GM18870 (cell line): ENCODE results near the gene PRDM11.

Experiments
- ATAC-seq: cut with Tn5 transposase; IDR thresholded peaks from one replicate; pipeline ENCODE4 v1.9.1; 2021; ENCODE audit warnings: moderate library complexity; ENCODE audit not compliant: unreplicated experiment

Gene PRDM11

DNA sequence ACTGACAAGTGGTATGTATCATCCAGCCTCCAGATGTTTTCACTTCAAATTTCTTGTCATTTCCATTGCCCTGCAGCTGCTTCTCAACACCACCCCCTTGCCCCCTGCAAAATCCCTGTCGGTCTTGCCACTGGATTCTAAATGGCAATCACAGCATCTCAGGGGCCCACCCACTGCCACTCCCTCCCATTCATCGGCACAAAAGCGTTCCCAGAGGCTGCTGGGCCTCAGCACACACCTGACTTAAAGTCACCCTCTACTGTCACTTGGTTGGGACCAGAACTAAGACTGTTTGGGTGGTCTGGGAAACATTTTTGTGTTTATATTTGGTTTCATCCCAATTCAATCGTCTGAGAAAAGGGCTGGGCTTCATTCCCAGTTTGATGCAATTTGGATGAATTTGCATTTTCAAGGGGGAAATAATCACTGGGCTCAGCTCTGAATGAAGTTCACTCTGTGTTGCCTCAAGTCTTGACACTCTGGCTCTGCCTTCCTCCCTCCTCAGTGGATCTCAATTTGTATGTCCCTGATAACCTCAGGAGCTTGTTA lies 112.6 kb downstream of the PRDM11 start:
- ATAC-seq: no peak

DNA sequence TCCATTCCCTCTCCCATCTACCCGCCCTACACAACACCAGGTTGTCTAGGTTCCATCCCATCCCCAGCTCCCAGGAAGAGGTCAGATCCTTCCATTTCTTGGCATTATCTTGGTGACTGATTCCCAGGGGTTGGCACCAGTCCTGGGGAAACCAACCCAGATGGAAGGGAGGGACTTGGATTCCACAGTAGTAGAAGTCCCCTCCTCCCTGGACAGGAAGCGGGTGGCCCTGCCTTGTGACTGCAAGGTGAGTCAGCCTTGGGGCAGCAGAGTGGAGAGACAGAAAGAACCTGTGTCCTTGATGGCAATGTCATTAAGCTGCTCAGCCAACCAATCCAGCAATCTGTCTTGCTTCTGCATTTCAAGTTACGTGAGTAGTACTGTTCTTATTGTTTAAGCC lies 113.2 kb downstream of the PRDM11 start:
- no peak for ATAC-seq

- ATAC-seq: no peak
These were observed 113.6 kb downstream of the PRDM11 start for GRCh38 chr11:45260071-45260470.

DNA sequence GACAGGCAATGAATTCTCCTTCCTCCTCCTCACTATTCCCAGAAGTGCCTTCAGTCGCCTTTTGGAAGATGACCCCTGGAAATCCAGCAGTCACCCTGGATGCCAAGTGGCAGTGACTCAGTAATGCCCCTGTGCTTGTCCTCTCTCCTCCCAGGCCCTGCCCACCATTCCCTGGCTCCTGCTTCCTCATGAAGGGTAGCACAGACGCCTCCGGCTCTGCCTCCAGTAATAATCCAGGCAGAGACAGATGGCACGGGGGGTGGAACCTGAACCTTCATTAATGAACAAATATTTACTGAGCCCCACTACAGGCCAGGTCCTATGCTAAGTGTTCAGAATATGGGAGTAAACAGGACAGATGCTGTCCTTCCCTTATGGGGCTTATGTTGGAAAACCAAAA lies 116.5 kb downstream of the PRDM11 start:
- ATAC-seq: no peak

DNA sequence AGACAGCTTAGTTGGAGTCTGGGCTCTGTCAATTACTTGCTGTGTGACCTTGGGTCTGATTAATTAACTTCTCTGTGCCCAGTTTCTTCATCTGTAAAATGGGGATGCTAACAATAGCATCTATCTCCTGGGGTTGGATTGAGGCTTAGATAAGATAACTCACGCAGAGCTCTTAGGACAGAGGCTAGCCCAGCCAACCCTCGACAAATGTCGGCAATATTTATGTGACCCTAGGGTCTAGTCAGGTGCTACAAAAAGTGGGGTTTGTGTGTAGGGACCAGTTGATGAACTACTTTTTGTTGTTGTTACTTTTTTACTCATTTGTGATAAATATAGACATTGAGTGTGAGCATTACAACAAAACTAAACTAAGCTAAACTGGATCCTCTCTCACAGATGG lies 117.3 kb downstream of the PRDM11 start:
- ATAC-seq: no peak

DNA sequence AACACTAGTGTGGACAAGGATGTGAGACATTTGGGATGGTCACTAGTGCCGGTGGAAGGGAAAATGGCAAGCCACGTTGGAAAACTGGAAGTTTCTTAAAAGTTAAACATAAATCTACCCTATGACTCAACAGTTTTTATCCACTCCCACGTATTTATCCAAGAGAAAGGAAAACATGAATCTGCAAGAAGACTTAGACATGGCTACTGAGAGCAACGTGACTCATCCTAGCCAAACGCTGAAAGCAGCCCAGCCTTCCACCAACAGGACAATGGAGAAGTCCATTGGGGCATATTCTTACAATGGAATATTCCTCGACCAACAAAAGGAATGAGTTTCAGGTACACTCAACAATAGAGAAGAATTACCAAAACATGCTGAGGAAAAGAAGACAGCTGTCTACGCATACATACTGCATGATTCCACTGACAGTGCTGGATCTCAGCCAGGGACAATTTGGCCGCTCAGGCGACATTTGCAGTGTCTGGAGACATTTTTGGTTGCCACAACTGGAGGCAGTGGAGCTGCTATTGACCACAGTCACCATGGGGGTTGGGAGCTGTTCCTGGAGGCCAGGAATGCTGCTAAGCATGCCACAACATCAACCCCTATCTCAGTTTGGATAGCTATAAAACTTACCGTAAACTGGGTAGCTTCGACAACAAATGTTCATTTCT lies 118.5 kb downstream of the PRDM11 start:
- ATAC-seq: no peak

- ATAC-seq: no peak
These were observed 119.7 kb downstream of the PRDM11 start for GRCh38 chr11:45265969-45266675.

- no peak for ATAC-seq
These were observed 120.2 kb downstream of the PRDM11 start for GRCh38 chr11:45266676-45267020.

DNA sequence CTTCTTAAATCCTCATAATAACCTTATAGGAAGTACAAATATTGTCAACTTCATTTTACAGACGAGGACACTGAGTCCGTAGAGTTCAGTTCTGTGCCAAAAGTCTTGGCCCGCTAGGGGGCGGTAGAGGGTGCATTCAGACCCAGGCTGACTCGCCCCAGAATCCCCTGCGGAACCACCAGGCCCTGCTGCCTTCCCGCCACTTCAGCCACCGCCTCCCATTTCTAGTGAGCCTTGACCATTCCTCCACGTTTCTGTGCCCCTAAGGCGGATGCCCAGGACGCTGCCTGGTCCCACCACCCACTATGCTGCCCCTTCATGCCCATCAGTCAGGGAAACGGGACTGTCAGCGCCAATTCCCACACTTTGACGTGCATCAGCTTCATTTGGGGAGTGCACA lies 120.6 kb downstream of the PRDM11 start:
- no peak for ATAC-seq

- no peak for ATAC-seq
These were observed 121.3 kb downstream of the PRDM11 start for GRCh38 chr11:45267652-45268299.

- ATAC-seq: no peak
These were observed 123.2 kb downstream of the PRDM11 start for GRCh38 chr11:45269678-45270077.

DNA sequence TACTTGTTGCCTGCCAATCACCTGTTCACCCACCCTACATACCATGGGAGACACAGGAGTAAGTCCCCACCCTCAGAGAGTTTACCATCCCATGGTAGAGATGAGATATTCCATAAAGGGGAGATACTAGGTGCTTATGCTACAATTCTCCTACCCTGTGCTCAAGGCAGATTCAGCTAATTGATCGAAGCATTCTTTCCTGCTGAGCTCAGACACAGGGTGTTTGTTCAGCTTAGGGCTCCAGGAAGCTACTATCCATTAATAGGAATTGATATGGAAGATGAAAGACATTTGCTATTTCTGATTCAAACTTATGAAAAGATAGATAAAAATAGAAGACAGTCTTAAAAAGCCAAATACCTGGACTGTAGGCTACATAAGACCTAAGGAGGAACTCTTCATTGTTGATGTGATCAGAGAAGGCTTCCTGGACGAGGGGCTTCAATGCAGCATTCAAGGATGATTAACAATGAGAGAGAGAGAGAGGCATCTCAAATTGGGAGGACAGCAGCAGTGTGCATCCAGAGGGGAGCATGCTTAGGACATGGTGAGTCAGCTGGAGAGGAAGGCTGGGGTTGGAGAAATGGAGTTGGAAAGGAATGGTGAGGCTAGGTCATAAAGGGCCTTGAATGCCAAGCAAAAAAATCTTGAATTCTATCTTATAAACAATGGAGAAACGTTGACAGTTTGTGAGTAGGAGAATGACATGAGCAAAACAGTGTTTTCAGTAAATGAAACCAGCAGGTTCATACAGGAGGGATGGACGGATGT lies 124.7 kb downstream of the PRDM11 start:
- no peak for ATAC-seq

DNA sequence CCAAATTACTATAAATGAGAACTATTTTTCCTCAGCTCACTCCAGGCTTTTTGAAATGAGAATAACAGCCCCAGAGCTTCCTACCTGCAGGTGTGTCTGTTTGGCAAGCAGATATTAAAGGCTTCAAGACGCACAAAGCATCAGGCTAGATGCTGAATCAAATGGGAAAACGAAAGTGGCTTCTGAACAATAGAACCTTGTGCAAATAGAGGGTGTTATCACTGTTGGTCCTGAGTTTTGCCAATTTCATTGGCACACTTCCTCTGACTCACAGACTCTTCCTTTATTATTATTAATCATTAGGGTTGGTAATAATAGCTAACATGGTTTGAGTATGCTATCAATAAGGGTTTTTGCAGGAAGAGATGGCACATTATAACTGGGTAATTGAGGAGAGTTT lies 126.3 kb downstream of the PRDM11 start:
- ATAC-seq: no peak

- no peak for ATAC-seq
These were observed 127.1 kb downstream of the PRDM11 start for GRCh38 chr11:45273509-45273908.

- ATAC-seq: no peak
These were observed 127.8 kb downstream of the PRDM11 start for GRCh38 chr11:45274206-45274605.

DNA sequence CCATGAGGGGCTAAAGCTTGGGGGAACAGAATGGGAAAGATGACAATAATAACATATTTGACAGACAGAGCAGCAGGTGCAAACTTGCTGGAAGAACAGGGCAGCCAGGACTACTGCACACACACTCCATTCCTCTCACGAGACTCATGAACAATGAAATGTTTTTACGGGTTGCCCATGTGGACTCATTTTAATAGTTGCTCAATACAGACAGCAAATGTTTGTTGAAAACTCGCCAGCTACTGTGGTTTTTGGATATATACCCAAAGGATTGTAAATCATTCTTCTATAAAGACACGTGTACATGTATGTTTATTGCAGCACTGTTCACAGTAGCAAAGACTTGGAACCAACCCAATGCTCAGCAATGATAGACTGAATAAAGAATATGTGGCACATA lies 129.4 kb downstream of the PRDM11 start:
- ATAC-seq: no peak

- no peak for ATAC-seq
These were observed 132.3 kb downstream of the PRDM11 start for GRCh38 chr11:45278714-45279113.

DNA sequence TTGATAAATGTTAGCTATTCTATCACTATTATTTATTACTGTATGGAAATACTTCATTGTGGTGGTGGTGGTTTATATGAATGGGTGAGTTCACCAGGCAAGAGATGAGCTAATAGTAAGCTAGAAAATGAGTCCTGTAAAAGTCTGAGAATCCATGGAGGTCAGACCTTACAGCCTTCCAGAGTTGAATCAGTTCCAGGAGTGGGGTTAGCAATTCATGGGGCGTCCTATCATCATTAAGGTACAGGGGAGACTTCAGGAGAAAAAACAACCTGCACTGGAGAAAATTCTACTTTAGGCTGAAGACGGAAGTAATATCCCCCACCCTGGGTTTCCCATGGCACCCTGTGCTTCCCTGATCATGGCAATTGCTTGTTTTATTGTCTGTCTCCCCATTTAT lies 133.2 kb downstream of the PRDM11 start:
- no peak for ATAC-seq

DNA sequence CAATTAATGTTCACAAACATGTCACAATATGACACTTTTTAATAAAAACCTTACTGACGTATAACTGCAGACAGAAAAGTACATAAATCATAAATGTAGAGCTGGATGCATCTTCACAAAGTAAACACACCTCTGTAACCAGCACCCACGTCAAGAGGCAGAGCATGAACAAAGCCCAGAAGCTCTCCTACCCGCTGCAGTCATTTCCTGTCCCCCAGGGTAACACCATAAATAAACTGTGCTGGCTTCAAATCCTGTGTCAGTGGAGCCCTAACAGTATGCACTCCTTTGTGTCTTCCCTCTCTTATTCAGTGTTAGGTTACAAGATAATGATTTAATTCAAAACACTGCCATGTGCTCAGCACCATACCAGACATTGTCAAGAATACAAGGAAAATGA lies 134.0 kb downstream of the PRDM11 start:
- ATAC-seq: no peak

DNA sequence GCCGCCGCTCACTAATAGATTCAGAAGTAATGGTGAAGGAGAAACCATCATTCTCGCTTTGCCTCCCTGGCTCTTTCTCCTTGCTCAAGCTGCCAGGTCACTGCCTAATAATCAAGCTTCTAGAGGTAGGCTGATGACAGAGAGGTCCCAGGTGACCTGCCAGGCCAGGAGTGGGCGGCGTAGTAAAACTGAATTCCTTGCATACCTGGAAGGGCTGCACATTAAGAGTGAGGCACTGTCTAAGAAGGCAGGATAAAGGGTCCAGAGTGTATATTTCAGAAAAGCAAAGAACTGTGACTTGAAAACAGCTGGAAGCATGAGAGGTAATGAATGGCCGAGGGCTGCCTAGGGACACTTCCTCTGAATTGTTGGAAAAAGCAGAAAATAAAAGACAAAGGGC lies 135.6 kb downstream of the PRDM11 start:
- no peak for ATAC-seq
